GM19328 (cell line): ENCODE data around the gene MGAT5.

ENCODE experiments used
- ATAC-seq: cut with Tn5 transposase; IDR thresholded peaks from one replicate; pipeline ENCODE4 v1.9.1; 2021; ENCODE audit warnings: mild to moderate bottlenecking, moderate library complexity; ENCODE audit not compliant: unreplicated experiment

Gene MGAT5

DNA sequence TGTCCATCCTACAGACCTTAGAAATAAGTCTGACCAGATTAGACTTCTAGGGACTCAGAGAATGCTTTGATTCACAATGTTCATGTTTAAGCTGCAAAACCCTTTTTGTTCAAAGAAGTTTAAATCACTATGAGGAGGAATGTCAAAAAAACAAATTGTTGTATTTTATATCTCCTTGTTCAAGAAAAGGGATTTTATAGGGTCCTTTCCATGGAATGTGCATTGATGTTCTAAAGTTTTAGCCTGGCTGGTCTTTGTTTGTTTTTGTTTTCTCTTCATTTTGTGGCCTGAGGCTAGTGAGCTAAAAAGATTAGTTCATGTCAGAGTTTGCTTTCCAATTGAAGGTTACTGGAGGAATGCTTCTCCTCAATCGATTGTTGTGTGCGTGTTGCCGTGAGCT lies 77.2 kb downstream of the MGAT5 start:
- ATAC-seq, result no peak

DNA sequence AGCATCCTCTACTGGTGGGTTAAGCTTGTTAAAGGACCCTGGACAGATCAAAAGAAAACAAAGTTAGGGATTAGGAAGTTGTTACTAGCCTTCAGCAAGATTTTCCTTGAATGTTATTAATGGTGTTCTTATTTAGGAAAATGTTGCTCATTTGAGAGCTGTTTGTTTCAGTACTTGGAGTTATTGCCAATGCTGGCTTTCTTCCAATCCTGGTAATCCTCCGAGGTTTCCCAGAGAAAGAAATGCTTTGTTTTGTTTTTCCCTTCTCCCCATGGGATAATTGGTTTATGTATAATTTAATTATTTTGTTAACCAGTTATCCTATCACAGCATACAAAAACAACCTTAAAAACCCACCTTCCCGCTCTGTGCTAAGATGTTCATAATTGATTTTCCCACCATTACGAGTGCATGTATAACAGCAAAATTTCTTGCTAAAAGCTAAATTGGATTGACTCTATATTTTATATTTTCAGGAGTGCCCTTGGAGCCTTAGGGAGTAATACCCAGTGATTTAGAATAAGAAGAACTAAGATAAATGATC lies 79.8 kb downstream of the MGAT5 start:
- no peak for ATAC-seq

DNA sequence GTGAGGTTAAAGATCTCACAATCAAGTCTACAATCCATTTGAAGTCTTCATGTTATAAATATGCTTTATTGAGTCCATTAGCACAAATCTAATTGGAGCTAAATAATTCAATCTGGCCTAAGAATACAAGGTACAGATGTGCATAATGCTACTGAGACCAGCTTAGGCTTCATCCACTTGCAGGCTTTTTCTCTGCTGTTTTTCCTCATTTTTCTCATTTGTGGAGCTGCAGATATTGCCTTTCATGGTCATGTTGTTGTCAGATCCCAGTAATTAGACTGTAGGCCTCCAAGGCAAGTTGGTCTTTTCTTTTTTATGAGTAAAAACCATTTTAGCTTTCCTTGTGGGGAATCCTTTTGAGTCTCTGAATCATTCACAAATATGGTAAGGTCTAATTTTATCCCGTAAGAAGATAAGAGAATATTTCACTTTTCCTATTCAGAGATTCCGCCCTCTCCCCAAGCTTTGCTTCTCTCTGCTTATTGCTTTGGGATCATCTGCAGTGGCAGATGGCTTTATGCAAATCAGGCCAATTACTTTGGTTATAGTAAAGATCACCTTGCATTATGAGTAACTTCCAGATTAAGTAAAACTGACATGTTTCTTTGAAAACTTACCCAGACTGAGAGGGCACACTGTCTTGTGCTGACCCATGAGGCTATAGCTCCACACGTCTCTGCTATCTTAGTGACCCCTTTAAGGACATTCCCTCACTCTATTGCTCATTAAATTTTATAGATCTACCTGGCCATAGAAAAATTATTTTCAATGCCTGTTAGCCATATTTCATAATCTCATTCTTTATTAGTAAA lies 80.9 kb downstream of the MGAT5 start:
- no peak for ATAC-seq

DNA sequence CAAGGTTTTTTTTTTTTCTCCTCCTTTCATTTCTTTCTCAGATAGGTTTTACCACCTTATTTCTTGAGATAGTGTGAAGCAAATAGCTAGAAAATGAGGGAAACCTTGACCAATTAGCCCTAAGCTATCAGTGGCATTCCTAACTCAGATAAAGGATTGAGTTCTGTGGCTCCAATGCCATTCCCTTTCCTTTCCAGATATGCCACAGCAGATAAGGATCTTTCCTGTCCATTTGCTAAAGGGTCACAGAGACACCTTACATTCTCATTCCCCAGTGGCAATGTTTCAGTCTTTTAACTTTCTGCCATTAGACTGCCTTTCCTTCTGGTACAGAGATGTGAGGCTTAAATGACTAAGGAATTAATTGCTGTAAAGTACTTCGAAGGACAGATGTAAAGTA lies 81.7 kb downstream of the MGAT5 start:
- ATAC-seq, result no peak

DNA sequence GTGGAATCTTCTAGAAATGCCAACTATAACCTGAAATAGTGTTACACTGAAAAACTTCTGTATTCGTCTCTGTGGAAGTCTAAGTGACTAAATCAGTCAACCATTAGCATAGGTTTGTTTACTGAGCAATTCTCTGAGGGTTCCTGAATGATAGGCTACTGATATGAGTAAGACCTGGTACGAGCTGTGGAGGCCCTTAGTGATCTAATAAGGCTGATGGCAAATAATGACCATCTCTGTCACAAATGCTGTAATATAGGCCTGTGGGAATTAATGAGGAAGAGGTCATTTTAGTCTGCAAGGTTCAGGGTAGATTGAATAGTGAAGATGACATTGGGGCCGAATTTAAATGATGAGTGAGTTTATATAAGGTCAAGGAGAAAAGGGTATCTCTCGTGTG lies 82.5 kb downstream of the MGAT5 start:
- ATAC-seq, result peak; percentile 78

DNA sequence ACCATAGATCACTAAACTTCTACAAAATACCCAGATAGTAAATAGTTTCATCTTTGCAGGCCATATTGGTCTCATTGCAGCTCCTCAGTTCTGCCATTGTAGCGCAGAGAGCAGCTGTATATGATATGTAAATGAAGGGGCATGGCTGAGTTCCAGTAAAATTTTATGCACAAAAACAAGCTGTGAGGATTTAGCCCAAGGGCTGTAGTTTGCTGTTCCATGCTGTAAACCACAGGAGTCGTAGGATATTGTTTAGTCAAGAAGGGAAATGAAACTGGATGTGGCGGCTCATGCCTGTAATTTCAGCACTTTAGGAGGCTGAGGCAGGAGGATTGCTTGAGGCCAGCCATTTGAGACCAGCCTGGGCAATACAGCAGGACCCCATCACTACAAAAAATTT lies 83.0 kb downstream of the MGAT5 start:
- ATAC-seq, result no peak

DNA sequence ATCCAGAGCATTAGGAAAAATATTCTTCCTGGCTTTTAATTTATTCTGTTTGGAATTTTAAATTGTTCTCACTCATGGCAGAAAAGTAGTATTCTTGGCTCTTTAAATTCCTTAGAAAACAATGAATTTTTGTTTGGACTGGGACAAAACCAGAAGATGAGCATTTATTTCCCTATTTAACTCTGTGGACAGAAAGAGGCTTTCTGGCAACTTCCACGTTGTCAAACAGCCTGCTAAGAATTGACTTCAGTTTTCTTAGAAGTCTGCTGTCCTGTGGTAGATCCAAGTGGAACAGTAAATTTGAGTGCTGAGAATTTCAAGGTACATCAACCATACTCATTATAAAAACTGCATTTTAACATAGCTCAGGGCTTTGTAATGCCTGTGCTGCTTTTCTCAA lies 83.8 kb downstream of the MGAT5 start:
- ATAC-seq, result no peak

DNA sequence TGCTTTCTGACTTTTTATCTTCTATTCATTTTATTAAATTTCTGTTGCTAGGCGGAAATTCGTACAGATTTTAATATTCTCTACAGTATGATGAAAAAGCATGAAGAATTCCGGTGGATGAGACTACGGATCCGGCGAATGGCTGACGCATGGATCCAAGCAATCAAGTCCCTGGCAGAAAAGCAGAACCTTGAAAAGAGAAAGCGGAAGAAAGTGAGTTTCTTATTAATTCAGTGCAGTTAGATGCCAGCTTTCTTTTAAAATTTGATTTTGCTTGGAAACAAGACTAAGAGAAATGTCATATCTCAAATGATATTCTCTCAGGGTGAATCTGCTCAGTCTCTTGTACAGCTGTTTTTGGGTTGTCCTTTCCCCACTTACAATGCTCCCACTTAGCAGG lies 84.3 kb downstream of the MGAT5 start:
- ATAC-seq, result no peak

DNA sequence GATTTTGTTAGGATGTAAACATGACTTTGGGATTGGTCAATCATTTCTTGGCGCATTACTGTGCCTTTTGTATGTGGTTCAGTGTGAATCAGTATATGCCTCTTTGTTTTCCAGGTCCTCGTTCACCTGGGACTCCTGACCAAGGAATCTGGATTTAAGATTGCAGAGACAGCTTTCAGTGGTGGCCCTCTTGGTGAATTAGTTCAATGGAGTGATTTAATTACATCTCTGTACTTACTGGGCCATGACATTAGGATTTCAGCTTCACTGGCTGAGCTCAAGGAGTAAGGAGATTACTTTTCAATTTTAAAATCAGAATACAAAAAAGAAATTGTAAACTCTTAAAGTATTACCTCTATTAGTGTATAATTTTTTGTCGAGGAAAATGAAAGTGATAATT lies 87.6 kb downstream of the MGAT5 start:
- no peak for ATAC-seq

DNA sequence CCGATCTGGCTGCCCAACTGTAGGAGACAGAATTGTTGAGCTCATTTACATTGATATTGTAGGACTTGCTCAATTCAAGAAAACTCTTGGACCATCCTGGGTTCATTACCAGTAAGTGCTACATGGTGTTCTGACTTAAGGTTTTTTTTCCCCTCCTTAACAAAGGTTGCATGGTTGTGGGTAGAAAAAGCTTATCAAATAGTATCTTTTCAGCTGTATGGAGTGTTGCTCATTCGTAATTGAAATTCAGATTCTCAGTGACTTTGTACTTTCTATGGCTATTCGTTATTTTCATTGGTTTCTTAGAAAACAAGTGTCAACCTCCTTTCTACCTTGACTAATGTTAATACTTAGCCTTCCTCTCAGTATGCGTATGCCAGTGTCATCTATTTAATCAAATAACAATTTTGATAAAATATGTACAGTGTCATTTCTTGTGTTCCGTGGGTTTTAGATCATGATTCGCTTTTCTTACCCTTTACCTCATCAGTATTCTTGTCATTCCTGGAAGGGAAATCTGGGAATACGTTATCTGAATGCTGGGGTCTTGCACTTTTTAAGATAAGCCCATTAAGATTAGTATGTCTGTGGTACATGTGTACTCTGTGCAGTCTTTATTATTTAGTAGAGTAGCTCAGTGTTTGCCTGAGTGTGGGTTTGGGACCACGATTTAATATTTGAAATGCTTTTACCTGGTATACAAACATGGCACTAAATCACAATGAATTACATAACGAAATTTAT lies 91.3 kb downstream of the MGAT5 start:
- no peak for ATAC-seq

DNA sequence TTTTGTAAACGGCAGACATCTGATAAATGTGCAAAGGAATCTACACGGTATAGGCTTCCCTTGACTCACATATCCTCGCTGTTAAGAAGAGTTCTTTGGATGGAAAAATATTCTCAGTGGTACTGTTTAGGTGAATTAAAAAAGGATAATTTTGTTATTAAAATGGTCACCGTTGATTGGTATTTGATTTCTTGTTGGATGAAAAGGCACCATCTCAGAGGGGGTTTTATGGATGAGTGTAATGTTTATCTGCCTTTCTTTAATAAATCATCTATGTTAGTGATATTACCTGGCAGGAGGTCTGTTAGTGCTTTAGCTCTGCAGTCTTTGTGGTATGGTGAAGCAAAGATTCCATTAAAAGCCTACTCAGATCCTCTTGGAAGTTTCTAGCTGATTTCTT lies 92.3 kb downstream of the MGAT5 start:
- ATAC-seq, result no peak

DNA sequence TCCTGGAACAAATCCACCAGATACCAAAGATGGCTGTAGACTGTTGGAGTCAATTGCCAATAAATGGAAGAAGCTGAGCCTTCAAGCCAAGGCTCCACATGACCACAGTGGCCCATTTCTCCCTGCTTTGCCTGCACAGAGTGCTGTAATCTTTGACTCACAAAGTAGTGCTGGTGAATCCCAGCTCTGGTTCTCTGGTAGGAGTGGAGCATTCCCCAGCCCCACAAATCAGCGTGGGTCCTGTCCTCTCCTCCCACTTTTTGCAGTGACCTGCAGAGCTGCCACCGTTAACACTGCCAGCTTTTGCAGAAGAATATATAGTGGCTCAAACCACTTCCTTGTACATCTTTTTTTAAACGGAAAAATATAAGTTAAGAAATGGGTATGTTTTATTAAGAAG lies 93.9 kb downstream of the MGAT5 start:
- ATAC-seq, result no peak

DNA sequence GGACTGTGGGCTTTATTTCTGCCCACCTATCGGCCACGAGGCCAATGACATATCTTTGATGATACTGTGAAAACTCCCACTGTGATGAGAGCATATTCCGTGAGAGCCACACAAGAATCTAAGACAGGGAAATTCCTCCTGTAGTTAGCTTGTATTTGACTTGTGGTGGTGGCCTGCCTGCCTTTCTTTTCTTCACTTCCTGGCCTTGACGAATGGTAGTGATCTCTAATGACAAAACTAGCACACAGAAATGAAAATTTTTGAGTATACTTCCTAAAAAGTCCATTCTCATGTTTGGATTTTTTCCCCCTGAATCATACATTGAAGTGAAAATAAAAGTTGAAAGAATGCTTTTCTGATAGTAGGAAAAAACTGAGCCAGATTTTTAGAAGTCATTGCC lies 94.4 kb downstream of the MGAT5 start:
- ATAC-seq, result no peak

DNA sequence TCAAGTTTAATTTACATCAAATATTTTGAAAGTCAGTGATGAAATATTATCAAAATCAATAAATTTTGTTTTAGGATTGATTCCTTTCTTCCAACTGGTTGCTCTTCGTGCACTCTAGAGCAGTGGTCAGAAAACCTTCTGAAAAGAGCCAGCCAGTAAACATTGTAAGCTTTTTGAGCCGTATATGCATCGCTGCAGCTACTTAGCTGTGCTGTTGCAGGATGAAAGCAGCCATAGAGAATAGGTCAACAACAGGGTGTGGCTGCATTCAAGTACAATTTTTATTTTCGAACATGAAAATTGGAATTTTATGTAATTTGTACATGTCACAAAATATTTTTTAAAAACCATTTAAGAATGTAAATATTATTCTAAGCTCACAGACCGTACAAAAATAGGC lies 94.9 kb downstream of the MGAT5 start:
- ATAC-seq, result no peak

DNA sequence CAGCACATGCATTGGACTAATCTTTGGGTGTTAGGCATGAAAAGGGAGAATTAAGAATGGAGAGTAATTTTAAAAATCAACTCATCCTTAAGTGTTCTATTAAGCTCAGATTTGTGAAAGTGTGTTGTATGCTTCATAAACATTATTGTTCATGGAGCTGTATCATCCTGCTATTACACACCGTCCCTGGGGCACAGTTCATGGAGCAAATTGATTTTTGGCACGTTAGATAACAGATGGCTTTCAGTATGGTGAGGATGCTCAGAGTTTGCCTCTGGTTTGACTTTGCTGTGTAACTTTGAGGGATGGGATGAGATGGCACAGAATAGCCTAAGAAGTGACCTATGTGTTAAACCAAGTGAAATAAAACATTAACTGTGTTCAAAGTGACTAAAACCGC lies 97.1 kb downstream of the MGAT5 start:
- ATAC-seq, result no peak

DNA sequence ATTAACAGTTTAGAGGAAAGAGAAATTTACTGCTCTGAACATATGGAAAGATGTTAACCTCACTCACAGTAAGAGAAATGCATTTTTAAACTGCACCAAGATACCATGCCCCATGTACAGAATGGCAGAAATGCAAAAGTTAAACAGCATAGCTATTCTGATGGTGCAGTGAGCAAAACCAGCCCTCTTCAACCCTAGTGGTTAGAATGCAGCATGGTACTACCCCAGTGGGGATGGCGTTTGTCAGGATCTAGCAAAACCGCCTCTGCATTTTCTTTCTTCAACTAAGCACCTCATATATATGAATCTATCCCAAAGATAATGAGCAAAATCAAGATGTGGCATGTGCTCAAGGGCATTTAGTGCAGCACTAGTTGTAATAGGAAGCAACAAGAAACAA lies 98.0 kb downstream of the MGAT5 start:
- no peak for ATAC-seq

DNA sequence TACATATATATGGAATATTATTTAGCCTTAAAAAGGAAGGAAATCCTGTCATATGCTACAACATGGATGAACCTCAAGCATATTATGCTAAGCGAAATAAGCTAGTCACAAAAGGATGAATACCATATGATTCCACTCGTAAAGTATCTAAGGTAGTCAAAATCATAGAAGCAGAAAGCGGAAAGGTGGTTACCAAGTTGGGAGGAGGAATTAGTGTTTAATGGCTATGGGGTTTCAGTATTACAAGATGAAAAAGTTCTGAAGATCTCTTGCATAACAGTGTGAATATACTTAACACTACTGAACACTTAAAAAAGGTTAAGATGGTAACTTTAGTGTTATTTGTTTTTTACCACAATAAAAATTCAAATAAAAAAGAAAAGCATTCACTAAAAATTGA lies 99.0 kb downstream of the MGAT5 start:
- no peak for ATAC-seq

DNA sequence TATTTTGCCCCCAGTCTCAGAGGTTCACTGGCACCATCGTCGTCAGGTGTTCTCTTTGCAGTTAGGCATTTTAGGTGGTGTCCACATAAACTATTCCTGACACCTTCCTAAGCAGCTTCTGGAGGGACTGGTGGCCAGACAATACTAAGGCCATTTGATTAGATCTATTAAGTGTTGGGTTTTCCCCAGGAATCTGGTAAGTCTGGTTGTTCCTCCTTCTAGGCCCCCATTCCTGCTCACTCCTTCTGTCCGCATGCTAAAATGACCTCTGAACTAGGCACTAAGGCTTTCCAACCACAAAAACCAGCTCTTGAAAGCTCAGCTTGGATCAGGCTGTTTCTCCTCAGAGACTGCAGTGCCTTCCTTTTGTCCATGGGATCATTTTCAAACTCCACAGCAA lies 100.7 kb downstream of the MGAT5 start:
- ATAC-seq, result no peak

DNA sequence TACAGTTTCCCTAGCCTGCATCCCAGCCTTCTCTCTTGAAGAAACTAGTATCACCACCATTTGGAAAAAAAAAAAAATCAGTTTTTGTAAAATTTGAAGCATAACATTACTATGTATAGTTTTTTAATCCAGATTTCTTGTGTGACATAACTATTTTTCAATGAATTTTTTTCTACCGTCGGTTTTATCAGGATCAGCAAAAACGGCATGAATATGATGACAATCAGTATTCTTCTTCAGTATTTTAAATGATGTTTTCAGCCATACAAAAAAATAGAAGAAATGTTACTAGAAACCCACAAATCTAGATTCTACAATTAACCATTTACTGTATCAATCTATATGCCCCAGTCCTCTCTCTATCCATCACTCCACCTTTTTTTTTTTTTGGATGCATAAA lies 103.9 kb downstream of the MGAT5 start:
- no peak for ATAC-seq

DNA sequence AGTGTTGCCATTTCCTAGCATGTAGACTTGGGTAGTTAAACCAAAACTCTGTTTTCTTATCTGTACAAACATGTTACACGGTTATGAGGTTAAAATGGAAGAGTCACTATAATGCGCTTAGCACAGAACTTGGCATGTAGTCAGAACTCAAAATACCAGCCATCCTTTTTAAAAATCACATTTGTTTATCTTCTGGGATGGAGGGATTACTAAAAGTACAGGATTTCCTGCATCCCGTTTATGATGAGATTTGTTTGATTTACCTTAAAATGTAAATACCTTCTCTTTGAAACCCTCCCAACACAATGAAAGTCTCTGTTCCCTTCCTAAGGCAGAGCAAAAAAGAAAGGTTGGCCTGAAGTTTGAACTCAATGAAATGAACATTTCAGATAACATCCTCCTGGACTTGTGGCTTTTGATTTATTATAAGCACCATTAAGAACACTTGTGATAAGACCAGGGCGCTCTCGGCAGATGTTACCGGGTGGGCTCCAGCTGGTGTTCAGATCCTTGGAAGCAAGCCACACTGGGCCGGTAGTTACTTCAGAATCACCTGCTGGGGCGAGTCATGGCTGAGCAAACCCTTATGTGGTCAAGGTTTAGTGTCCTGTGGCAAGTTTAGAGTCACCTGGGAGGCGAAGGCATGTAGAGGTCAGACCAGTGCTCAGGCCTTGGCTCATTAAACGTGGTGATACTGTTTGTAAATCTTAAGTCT lies 105.7 kb downstream of the MGAT5 start:
- ATAC-seq, result no peak

DNA sequence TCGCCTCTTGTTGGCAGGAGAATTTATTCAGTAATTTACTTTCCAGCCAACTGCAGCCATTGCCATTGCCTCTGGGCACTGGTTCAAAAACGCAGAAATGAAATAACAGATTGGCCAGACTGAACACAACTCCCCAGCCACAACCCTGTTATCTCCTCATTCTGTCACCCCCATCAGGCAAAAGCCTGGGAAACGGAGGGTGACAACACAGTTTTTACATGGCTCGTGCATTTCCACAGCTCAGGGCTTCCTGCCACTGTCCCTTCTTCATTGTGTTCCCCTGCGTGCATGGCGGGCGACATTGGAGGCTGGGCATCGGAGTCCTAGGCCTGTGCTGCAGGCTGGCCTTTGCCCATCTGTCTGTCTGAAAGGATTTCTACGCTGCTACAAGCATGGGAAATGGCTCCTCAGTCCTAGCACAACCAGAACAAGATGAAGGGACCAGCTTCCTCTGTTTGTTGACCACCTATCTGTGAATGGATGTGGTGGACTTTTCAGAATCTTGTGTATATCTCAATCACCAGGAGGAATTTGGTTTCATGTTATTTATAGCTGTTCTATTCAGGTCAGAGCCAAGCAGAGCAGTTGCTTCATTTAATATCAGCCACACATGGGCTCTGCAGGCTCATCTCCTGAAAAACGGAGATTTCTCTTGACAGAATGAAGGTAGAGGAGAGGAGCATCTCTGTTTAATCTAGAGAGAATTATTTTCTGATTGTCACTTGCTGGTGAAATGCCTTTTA lies 107.0 kb downstream of the MGAT5 start:
- ATAC-seq, result no peak
